GM21381 (cell line): ENCODE results near the gene QSOX2.

Experiments used
- ATAC-seq: cut with Tn5 transposase; IDR thresholded peaks from one replicate; pipeline ENCODE4 v1.9.1; 2021; ENCODE audit warnings: mild to moderate bottlenecking, moderate library complexity; ENCODE audit not compliant: unreplicated experiment

Gene QSOX2

GRCh38 chr9:136252281-136252680 lies 6.7 kb upstream of the QSOX2 start:
- no peak for ATAC-seq

DNA sequence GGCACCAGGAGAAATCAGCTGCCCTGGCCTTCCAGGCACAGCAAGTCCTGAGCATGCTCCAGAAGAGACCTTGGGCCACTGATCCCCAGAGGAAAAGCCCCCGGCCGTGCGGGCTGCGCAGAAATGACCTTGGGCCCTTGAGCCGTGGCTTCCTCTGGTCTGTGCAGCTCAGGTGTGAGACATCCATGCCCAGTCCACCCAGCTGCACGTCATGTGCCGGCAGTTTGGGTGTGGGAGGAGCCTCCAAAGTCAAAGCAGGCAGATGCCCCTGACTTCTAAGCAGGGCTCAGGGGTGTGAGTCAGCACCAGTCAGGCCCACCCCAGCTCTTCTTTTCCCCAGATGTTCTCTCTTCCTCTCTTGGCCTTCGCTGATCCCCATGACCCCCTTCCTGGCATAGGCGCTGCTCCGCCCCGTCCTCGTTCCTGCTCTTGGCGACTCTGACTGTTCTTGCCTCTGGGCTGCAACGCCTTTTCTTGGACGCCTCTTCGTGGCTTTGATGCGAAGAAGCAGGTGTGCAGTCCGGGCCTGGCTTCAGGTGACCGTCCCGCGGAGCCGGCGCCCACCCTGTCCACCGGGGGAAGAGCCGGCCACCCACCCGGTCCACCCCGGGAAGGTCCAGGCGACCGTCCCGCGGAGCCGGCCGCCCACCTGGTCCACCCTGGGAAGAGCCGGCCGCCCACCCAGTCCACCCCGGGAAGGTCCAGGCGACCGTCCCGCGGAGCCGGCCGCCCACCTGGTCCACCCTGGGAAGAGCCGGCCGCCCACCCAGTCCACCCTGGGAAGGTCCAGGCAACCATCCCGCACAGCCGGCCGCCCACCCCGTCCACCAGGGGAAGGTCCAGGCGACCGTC lies 5.9 kb upstream of the QSOX2 start:
- ATAC-seq = no peak

DNA sequence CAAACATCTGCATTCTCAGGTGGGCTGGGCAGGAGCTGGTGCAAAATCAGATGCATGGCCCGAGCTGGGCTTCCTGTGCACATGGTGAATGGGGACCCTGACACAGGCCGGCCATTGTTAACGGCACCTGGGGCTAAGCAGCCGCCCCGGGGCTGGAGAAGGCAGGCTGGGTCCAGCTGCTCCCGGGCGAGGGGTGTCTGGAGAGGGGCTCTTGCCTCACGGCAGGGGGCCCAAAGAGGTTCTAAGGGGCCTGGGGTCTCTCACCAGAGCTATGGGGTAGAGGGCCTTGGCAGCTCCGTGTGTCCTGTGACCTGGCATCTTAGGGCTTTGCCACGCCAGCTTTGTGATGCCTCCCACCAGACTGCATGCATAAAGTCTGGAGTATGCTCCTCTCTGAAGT lies 5.1 kb upstream of the QSOX2 start:
- no peak for ATAC-seq

GRCh38 chr9:136249877-136250559 lies 4.4 kb upstream of the QSOX2 start:
- no peak for ATAC-seq

GRCh38 chr9:136248951-136249876 lies 3.6 kb upstream of the QSOX2 start:
- ATAC-seq = no peak

GRCh38 chr9:136247947-136248637 lies 2.5 kb upstream of the QSOX2 start:
- ATAC-seq = no peak

DNA sequence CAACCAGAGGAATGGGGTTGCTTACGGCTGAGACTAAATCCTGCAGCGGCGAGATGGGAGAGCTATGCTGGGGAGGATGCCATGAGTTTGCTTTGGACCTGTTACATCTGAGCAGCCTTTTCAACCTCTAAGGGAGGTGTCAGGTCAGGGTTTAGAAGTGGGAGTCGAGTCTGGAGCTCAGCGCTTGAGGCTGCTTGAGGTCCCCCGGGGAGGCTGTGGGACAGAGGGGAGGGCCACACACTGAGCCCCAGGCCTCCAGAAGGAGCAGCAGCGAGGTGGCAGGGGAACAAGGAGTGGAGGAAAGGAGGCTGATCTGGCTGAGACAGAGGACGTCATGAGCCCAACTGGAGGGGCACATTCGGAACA lies 1.9 kb upstream of the QSOX2 start:
- no peak for ATAC-seq

DNA sequence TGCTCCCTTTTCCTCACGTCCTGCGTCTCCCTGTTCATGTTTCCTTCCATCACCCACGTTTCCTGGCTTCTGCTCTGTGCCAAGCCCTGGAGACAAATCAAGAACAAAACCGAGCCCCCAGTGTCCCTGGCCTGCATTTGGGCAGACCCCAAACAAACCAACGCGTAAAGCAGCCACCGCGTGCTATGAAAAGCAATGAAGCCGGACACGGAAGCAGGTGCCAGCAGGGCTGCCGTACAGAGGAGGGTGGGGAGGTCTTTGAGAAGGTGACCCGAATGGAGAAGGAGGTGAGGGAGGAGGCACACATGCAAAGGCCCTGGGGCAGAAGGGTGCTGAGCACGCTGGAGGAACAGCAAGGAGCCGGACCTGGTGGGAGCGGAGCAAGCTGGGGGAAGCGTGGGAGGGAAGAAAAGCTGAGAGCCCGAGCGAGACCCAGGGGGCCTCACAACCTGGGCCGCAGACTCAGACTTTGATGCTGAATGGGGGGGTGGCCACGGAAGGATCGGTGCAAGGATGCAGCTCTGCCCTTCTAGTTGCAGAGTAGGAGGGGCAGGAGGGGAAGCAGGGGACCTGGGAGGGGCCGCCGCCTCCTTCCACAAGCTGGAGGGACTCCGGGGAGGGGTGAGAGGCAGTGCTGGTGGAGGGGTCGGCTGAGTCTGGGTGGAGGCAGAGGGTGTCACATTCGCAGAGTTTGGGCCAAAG lies 1.4 kb upstream of the QSOX2 start:
- no peak for ATAC-seq

GRCh38 chr9:136244969-136245218 lies 718 bp downstream of the QSOX2 start:
- no peak for ATAC-seq

- ATAC-seq = no peak
These were observed 1.3 kb downstream of the QSOX2 start for GRCh38 chr9:136244122-136244968.

- no peak for ATAC-seq
These were observed 2.0 kb downstream of the QSOX2 start for GRCh38 chr9:136243631-136244030.

- ATAC-seq = no peak
These were observed 2.6 kb downstream of the QSOX2 start for GRCh38 chr9:136242918-136243525.

DNA sequence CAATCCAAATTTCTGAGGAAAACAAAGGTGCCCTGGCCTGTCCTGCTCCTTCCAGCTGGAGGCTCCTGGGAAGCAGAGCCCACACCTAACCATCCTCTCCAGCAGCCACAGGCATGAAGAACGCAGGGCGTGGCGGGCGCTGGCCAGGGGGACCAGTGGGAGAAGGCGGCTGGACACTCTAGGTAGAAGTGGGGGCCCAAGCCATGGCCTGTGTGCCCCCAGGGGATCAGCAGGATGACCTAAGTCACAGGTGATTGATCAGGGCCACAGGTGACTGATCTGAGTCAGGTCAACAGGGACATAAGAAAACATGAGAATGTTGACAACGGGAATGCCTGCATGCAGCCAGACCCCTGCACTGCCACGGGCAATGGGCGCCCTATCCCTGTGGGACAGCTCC lies 3.4 kb downstream of the QSOX2 start:
- ATAC-seq = no peak

- ATAC-seq = no peak
These were observed 4.1 kb downstream of the QSOX2 start for GRCh38 chr9:136241542-136241941.

DNA sequence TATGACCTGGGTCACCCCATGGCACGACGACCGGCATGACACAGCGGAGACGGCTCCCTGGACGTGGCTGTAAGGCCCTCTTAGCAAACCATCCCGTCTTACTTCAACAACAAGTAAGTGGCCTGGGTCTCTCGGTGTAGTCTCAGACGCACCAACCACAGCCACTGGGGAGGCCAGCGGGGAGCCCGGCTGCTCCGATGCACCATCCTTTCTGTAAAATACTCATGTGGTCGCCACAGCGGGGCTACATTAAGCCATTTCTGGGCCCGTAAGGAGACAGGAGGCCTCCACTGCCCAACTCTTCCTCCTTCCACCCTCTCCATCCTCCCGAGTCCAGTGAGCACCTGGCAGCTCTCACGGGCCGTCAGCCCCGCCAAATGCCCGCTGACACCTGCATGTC lies 4.7 kb downstream of the QSOX2 start:
- no peak for ATAC-seq

DNA sequence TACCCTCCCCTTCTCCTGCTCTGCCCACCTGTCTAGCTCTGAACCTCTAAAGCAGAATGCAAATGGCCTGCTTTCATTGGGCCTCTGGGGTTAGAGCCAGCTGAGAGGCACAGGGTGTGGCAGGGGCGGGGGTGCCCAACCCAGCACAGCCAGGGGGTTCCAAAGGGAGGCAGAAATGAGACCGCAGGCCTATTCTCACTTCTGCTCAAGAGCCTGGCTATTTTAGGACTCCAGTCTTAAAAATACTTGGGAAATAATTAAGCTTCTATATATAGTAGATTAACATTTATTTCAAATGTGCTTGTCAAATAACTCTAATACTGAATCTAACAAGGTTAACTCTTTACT lies 5.7 kb downstream of the QSOX2 start:
- peak; percentile 31 for ATAC-seq

DNA sequence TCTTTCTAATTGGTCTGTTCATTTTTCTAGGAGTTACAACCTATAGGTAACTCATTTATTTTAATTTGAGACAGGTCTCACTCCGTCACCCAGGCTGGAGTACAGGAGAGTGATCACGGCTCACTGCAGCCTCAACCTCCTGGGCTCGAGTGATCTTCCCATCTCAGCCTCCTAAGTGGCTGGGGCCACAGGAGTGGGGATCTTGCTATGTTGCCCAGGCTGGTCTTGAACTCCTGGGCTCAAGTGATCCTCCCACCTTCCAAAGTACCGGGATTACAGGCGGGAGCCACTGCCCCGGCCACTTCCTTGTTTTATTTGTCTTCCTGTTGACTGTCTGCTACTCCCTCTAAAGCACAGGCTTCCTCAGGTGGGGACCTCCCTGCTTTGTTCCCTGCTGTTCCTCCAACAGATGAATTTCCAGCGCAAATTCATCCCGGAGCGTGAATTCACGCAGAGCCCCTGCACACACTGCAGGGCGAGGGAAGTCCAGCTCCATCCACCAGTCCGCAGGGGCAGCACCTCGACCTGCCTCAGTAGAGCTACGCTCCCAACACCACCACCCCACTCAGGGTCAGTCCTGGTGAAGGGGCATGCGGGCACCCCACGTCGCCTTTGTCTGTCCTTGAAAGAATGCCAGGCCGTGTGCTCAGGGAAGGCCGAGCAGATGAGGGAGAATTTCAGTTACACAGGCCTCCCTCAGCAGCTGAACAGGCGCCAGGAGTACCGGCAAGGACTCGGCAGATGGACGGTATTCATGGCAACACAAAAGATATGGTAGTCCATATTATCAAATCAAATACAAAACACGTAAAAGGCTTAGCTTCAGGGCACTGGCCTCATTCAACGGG lies 6.3 kb downstream of the QSOX2 start:
- no peak for ATAC-seq

DNA sequence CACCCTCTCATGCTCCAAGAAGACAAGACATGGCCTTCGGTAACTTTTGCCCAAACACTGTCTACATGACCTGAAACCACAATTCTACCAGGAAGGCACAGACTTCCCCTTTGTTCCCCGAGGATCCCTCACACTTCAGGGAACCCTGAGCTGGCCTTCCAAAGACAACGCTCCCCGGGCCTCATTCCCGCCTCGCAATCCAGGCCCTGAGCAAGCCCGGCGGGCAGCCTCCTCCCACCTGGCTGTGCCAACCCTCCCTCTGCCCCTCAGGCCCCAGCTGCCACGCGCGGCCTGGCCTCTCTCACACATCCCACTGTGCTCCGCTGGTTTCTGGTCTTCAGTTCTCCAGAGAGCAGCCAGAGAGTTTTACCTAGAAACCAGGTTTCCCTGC lies 7.3 kb downstream of the QSOX2 start:
- ATAC-seq = no peak
